Measurements from ENCODE around the gene GINS3.

GRCh38 chr16:58419241-58419990 is 27.1 kb downstream of the GINS3 start:
- TF ChIP-seq, protein P1, sequence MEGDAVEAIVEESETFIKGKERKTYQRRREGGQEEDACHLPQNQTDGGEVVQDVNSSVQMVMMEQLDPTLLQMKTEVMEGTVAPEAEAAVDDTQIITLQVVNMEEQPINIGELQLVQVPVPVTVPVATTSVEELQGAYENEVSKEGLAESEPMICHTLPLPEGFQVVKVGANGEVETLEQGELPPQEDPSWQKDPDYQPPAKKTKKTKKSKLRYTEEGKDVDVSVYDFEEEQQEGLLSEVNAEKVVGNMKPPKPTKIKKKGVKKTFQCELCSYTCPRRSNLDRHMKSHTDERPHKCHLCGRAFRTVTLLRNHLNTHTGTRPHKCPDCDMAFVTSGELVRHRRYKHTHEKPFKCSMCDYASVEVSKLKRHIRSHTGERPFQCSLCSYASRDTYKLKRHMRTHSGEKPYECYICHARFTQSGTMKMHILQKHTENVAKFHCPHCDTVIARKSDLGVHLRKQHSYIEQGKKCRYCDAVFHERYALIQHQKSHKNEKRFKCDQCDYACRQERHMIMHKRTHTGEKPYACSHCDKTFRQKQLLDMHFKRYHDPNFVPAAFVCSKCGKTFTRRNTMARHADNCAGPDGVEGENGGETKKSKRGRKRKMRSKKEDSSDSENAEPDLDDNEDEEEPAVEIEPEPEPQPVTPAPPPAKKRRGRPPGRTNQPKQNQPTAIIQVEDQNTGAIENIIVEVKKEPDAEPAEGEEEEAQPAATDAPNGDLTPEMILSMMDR (IDR thresholded peaks at IDR 0.05) = no peak
- no peak for TF ChIP-seq POLR2A (IDR thresholded peaks at IDR 0.05)
